AG08395 (cell line): ENCODE measurements around the gene MTREX.

Experiments used
- DNase-seq: peaks from one replicate; pipeline ENCODE4 v3.0.0; 2012; ENCODE audit warnings: mixed read lengths, low spot score

Gene MTREX

GRCh38 chr5:55384072-55384471, 76.3 kb downstream of the MTREX start:
- DNase-seq = no peak

- DNase-seq = no peak
These were observed 77.4 kb downstream of the MTREX start for GRCh38 chr5:55385227-55385626.

GRCh38 chr5:55385846-55386245, 78.1 kb downstream of the MTREX start:
- DNase-seq = no peak

- no peak for DNase-seq
These were observed 78.6 kb downstream of the MTREX start for GRCh38 chr5:55386356-55386755.

- DNase-seq = no peak
These were observed 80.1 kb downstream of the MTREX start for GRCh38 chr5:55387865-55388264.

- DNase-seq = no peak
These were observed 83.9 kb downstream of the MTREX start for GRCh38 chr5:55391707-55392106.

- DNase-seq = no peak
These were observed 84.9 kb downstream of the MTREX start for GRCh38 chr5:55392669-55393068.

GRCh38 chr5:55393501-55394175, 85.8 kb downstream of the MTREX start:
- no peak for DNase-seq

- no peak for DNase-seq
These were observed 94.4 kb downstream of the MTREX start for GRCh38 chr5:55402199-55402598.

GRCh38 chr5:55406292-55406691, 98.5 kb downstream of the MTREX start:
- no peak for DNase-seq

- peak; percentile 67 for DNase-seq
These were observed 99.4 kb downstream of the MTREX start for GRCh38 chr5:55407059-55407684.

GRCh38 chr5:55407984-55408383, 100.2 kb downstream of the MTREX start:
- DNase-seq = no peak

GRCh38 chr5:55409775-55410174, 102.0 kb downstream of the MTREX start:
- no peak for DNase-seq

GRCh38 chr5:55410845-55411244, 103.1 kb downstream of the MTREX start:
- no peak for DNase-seq

- no peak for DNase-seq
These were observed 104.1 kb downstream of the MTREX start for GRCh38 chr5:55411876-55412275.

GRCh38 chr5:55413644-55414043, 105.9 kb downstream of the MTREX start:
- no peak for DNase-seq

- no peak for DNase-seq
These were observed 107.3 kb downstream of the MTREX start for GRCh38 chr5:55415071-55415470.

GRCh38 chr5:55416306-55416705, 108.5 kb downstream of the MTREX start:
- DNase-seq = no peak

GRCh38 chr5:55418994-55419968, 111.5 kb downstream of the MTREX start:
- peak; percentile 51 for DNase-seq

GRCh38 chr5:55421074-55421529, 113.3 kb downstream of the MTREX start:
- DNase-seq = no peak

GRCh38 chr5:55426455-55426854, 118.7 kb downstream of the MTREX start:
- DNase-seq = no peak

- DNase-seq = peak; percentile 36
These were observed 119.4 kb downstream of the MTREX start for GRCh38 chr5:55427157-55427556.

- no peak for DNase-seq
These were observed 121.4 kb downstream of the MTREX start for GRCh38 chr5:55429221-55429612.
